SK-N-SH (cell line): ENCODE results near the gene MRTFB.

Source experiments
- CTCF ChIP-seq: fragments of 200-600 bp; sonication (generic); IDR thresholded peaks from 2 replicates; pipeline ENCODE4 v1.6.1; 2017; ENCODE audit warnings: antibody characterized with exemption, mild to moderate bottlenecking, moderate library complexity
- ELF1 ChIP-seq: IDR thresholded peaks from 2 replicates; pipeline ENCODE4 v1.4.0; 2012
- EP300 ChIP-seq, 2 experiments: IDR thresholded peaks; 2 replicates each; pipeline versions ENCODE4 v1.4.0 to v1.6.1; 2012; ENCODE audit warnings: borderline replicate concordance in 1 of 2, low read depth in 1 of 2, low read length in 1 of 2
- EZH2phosphoT487 ChIP-seq: fragments of 200-600 bp; sonication (generic); IDR thresholded peaks from 2 replicates; pipeline ENCODE4 v1.6.1; 2017; ENCODE audit warnings: low read depth, mixed run types, mild to moderate bottlenecking, antibody characterized with exemption, moderate library complexity, borderline replicate concordance
- FOXJ3 ChIP-seq: sonication (generic); formaldehyde crosslinking; IDR thresholded peaks from 2 replicates; pipeline ENCODE4 v1.5.1; 2020; ENCODE audit warnings: mild to moderate bottlenecking, missing genetic modification reagents
- JUND ChIP-seq: IDR thresholded peaks from 2 replicates; pipeline ENCODE4 v1.4.0; 2012
- NFIC ChIP-seq: IDR thresholded peaks from 2 replicates; pipeline ENCODE4 v1.4.0; 2012; ENCODE audit warnings: borderline replicate concordance
- POLR2AphosphoS5 ChIP-seq: IDR thresholded peaks from 2 replicates; pipeline ENCODE4 v1.6.1; 2012; ENCODE audit warnings: low read depth, low read length
- RAD21 ChIP-seq: IDR thresholded peaks from 2 replicates; pipeline ENCODE4 v1.6.1; 2012; ENCODE audit warnings: mild to moderate bottlenecking, low read length
- REST ChIP-seq: IDR thresholded peaks from 2 replicates; pipeline ENCODE4 v1.6.1; 2012; ENCODE audit warnings: mild to moderate bottlenecking, low read depth, low read length, moderate library complexity
- RFX5 ChIP-seq: IDR thresholded peaks from 2 replicates; pipeline ENCODE4 v1.6.1; 2012; ENCODE audit warnings: mild to moderate bottlenecking, improper control_type of control experiment, low read length
- TAF1 ChIP-seq: IDR thresholded peaks from 2 replicates; pipeline ENCODE4 v1.6.1; 2012; ENCODE audit warnings: low read depth, mild to moderate bottlenecking, low read length, moderate library complexity, borderline replicate concordance
- TEAD4 ChIP-seq: IDR thresholded peaks from 2 replicates; pipeline ENCODE4 v1.4.0; 2012; ENCODE audit warnings: mild to moderate bottlenecking, borderline replicate concordance; ENCODE audit not compliant: insufficient read depth
- ZBTB33 ChIP-seq: IDR thresholded peaks from 2 replicates; pipeline ENCODE4 v1.4.0; 2012; ENCODE audit warnings: low read depth, borderline replicate concordance

GRCh38 chr16:14086477-14086876 is 15.4 kb downstream of the MRTFB start:
- TF ChIP-seq RAD21: no peak
- TF ChIP-seq EP300 (IDR thresholded peaks at IDR 0.05; ENCODE audit: borderline replicate concordance in 1 of 2, low read depth in 1 of 2, low read length in 1 of 2): no peak
- no peak for TF ChIP-seq TEAD4
- no peak for TF ChIP-seq ZBTB33
- no peak for TF ChIP-seq CTCF
- no peak for TF ChIP-seq FOXJ3
- TF ChIP-seq TAF1: no peak
- TF ChIP-seq POLR2AphosphoS5: no peak
- TF ChIP-seq REST: no peak
- no peak for TF ChIP-seq ELF1
- no peak for TF ChIP-seq EZH2phosphoT487
- TF ChIP-seq JUND: no peak
- TF ChIP-seq NFIC: no peak
- TF ChIP-seq RFX5: no peak
